ENCODE data around the gene PHF21A.

DNA sequence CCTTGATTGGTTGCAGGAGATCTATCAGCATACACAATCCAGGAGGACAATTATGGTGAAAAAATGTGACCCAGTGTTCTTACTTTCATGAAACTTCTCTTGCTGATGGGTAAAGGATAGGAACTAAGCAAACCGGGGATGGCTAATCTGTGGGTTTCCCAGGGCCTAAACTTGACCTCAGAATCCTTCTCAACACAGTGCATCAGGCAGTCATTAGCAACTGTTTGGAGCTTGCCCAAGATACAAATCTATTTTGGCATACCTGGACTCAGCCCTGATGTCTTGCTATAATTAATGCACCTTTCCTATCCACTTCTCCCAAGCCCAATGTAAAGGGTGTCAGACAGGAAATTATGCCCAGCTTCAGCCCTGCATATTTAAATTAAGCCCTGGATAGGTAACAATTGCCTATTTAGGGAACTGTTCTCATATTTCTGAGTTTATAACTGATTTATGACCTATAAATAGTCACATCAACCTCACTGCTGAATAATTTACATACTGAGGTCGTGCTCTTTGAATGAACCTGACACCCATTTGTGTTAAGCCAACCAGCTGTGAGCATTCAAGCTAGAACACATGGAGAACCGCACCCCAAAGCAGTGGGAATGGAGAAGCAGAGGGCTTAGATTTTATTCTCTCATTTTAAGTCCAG, 9.2 kb upstream of the PHF21A start:
- TF ChIP-seq, protein P1, sequence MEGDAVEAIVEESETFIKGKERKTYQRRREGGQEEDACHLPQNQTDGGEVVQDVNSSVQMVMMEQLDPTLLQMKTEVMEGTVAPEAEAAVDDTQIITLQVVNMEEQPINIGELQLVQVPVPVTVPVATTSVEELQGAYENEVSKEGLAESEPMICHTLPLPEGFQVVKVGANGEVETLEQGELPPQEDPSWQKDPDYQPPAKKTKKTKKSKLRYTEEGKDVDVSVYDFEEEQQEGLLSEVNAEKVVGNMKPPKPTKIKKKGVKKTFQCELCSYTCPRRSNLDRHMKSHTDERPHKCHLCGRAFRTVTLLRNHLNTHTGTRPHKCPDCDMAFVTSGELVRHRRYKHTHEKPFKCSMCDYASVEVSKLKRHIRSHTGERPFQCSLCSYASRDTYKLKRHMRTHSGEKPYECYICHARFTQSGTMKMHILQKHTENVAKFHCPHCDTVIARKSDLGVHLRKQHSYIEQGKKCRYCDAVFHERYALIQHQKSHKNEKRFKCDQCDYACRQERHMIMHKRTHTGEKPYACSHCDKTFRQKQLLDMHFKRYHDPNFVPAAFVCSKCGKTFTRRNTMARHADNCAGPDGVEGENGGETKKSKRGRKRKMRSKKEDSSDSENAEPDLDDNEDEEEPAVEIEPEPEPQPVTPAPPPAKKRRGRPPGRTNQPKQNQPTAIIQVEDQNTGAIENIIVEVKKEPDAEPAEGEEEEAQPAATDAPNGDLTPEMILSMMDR (IDR thresholded peaks at IDR 0.05): no peak
- no peak for TF ChIP-seq POLR2A (IDR thresholded peaks at IDR 0.05)
